Neural cell (in vitro differentiated cells): ENCODE measurements around the gene BCAN. TPM values are rescaled to one million over a fixed set of nuclear protein-coding genes. Genes with fewer than 3 reads are reported as not detected.

ENCODE experiments used
- H2AFZ ChIP-seq: fragments of 200-600, 300-800 bp; sonication (generic), shearing (Covaris generic); 2 replicates; pipeline ENCODE4 v1.6.0; 2014; ENCODE audit warnings: low read depth, mild to moderate bottlenecking, antibody characterized with exemption, low read length, moderate library complexity
- H3F3A ChIP-seq: fragments of 200-600 bp; shearing (Covaris generic); 2 replicates; pipeline ENCODE4 v1.6.1; 2016; ENCODE audit warnings: mild to moderate bottlenecking, moderate library complexity, mixed read lengths, antibody characterized with exemption, low read length; ENCODE audit not compliant: insufficient read depth, poor library complexity, severe bottlenecking
- H3K27ac ChIP-seq: fragments of 200-600, 300-800 bp; sonication (generic), shearing (Covaris generic); 2 replicates; pipeline ENCODE4 v1.5.1; 2014; ENCODE audit warnings: mild to moderate bottlenecking, low read length, moderate library complexity
- H3K27me3 ChIP-seq: fragments of 300-800, 200-600 bp; sonication (generic), shearing (Covaris generic); 2 replicates; pipeline ENCODE4 v1.6.0; 2014; ENCODE audit warnings: mild to moderate bottlenecking, low read depth, low read length, moderate library complexity; ENCODE audit not compliant: insufficient read depth
- H3K36me3 ChIP-seq: fragments of 300-800, 200-600 bp; sonication (generic), shearing (Covaris generic); 2 replicates; pipeline ENCODE4 v1.5.1; 2014; ENCODE audit warnings: mild to moderate bottlenecking, antibody characterized with exemption, low read length, moderate library complexity; ENCODE audit not compliant: insufficient read depth
- H3K4me2 ChIP-seq: fragments of 300-800, 200-600 bp; sonication (generic), shearing (Covaris generic); 2 replicates; pipeline ENCODE4 v1.6.0; 2014; ENCODE audit warnings: mild to moderate bottlenecking, low read length
- H3K4me3 ChIP-seq: fragments of 300-800, 200-600 bp; sonication (generic), shearing (Covaris generic); 2 replicates; pipeline ENCODE4 v1.5.1; 2014; ENCODE audit warnings: mild to moderate bottlenecking, low read length, moderate library complexity
- H3K79me2 ChIP-seq: fragments of 200-600 bp; shearing (Covaris generic); replicated peaks from 2 replicates; pipeline ENCODE4 v1.6.0; 2014; ENCODE audit warnings: mild to moderate bottlenecking, low read length, moderate library complexity; ENCODE audit not compliant: insufficient read depth
- H3K9ac ChIP-seq: fragments of 300-800, 200-600 bp; sonication (generic), shearing (Covaris generic); 2 replicates; pipeline ENCODE4 v1.6.1; 2016; ENCODE audit warnings: mild to moderate bottlenecking, low read length, mixed read lengths
- H3K9me2 ChIP-seq: fragments of 200-600 bp; shearing (Covaris generic); 2 replicates; pipeline ENCODE4 v1.6.1; 2016; ENCODE audit warnings: mild to moderate bottlenecking, low read length, mixed read lengths; ENCODE audit not compliant: insufficient read depth
- H3K9me3 ChIP-seq: fragments of 200-600, 300-800 bp; sonication (generic), shearing (Covaris generic); 2 replicates; pipeline ENCODE4 v1.6.1; 2016; ENCODE audit warnings: mild to moderate bottlenecking, mixed run types, low read length, moderate library complexity, mixed read lengths
- H4K20me1 ChIP-seq: fragments of 200-600 bp; shearing (Covaris generic); 2 replicates; pipeline ENCODE4 v1.6.1; 2016; ENCODE audit warnings: mild to moderate bottlenecking, mixed run types; ENCODE audit not compliant: insufficient read depth
- EP300 ChIP-seq: fragments of 450-650 bp; conservative IDR thresholded peaks from 2 replicates; pipeline ENCODE4 v1.6.1; 2014; ENCODE audit warnings: antibody characterized with exemption, mild to moderate bottlenecking, moderate library complexity; ENCODE audit not compliant: poor library complexity, severe bottlenecking
- EZH2 ChIP-seq: fragments of 200-600, 300-800 bp; shearing (Covaris generic), sonication (generic); IDR thresholded peaks from 2 replicates; pipeline ENCODE4 v1.6.1; 2014; ENCODE audit warnings: antibody characterized with exemption, low read length, borderline replicate concordance, mild to moderate bottlenecking; ENCODE audit not compliant: insufficient read depth, poor library complexity, severe bottlenecking
- MXI1 ChIP-seq: fragments of 450-650 bp; conservative IDR thresholded peaks from 2 replicates; pipeline ENCODE4 v1.6.1; 2014; ENCODE audit warnings: antibody characterized with exemption, mild to moderate bottlenecking; ENCODE audit not compliant: poor library complexity, severe bottlenecking
- POLR2AphosphoS5 ChIP-seq: IDR thresholded peaks from 2 replicates; pipeline ENCODE4 v1.6.1; 2012
- RAD21 ChIP-seq: fragments of 450-650 bp; conservative IDR thresholded peaks from 2 replicates; pipeline ENCODE4 v1.6.1; 2014; ENCODE audit warnings: antibody characterized with exemption, mild to moderate bottlenecking, moderate library complexity
- SMC3 ChIP-seq: fragments of 450-650 bp; conservative IDR thresholded peaks from 2 replicates; pipeline ENCODE4 v1.6.1; 2014; ENCODE audit warnings: antibody characterized with exemption, mild to moderate bottlenecking, moderate library complexity; ENCODE audit not compliant: poor library complexity
- TAF1 ChIP-seq: IDR thresholded peaks from 2 replicates; pipeline ENCODE4 v1.6.1; 2012; ENCODE audit warnings: low read depth
- polyA plus RNA-seq: library from polyadenylated mRNA; depleted of rRNA; stranded (reverse); fragments of >200 nt; gene quantifications from 2 replicates; pipeline ENCODE4 v1.2.3, GENCODE V29; 2014
- TF ChIP-seq, protein P1 (sequence below): fragments of 450-650 bp; IDR thresholded peaks from 2 replicates; pipeline ENCODE4 v1.5.1; 2014; ENCODE audit warnings: antibody characterized with exemption, mild to moderate bottlenecking, moderate library complexity; ENCODE audit not compliant: poor library complexity, severe bottlenecking
- TF ChIP-seq, protein P2 (sequence below): IDR thresholded peaks from 2 replicates; pipeline ENCODE4 v1.6.1; 2012; ENCODE audit warnings: borderline replicate concordance

Gene BCAN
- polyA plus RNA-seq, 1 donor from 2014 or later: not detected

DNA sequence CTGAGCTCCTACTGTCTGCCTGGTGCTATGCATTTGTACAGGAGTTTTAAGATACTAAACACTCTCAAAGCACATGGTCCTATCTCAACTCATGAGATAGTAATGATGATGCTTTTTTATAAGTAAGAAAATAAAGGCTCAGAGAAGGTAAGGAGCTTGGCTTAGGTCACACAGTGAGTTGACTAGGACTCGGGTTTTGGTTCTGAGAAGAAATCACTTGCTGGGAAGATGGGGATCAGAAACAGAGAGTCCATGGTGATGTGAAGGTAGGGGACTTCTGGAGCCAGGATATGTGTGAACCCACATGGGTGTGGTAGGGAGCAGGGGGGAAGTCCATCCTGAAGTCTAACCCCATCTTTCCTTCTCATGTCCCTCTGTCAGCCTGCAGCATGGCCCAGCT, 3.7 kb downstream of the BCAN start:
- Histone ChIP-seq H2AFZ (no peak overlapping the region), H3K79me2 (no peaks in the 10 kb centered on the region), H3K4me3 (no peak overlapping the region), H3F3A (no peaks in the 10 kb centered on the region), H3K36me3 (no peaks in the 10 kb centered on the region), H3K9me3 (no peaks in the 10 kb centered on the region), H4K20me1 (no peaks in the 10 kb centered on the region), H3K4me2 (no peak overlapping the region), H3K9ac (no peak overlapping the region), H3K27ac (no peak overlapping the region), H3K9me2 (no peaks in the 10 kb centered on the region), H3K27me3 (peaks cover 55% of the 10 kb centered on the region)
- TF ChIP-seq POLR2AphosphoS5 (no peak), EZH2 (no peak), SMC3 (no peak)

DNA sequence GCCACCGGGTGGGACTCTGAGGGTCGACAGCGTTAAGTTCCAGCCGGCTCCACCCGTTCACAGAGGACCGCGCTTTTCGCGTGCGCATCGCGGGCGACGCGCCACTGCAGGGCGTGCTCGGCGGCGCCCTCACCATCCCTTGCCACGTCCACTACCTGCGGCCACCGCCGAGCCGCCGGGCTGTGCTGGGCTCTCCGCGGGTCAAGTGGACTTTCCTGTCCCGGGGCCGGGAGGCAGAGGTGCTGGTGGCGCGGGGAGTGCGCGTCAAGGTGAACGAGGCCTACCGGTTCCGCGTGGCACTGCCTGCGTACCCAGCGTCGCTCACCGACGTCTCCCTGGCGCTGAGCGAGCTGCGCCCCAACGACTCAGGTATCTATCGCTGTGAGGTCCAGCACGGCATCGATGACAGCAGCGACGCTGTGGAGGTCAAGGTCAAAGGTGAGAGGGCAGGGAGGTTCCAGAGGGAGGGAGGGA, 4.9 kb downstream of the BCAN start:
- no peaks in the 10 kb centered on the region for H3F3A ChIP-seq
- H3K9me3 ChIP-seq: no peaks in the 10 kb centered on the region
- no peaks in the 10 kb centered on the region for H4K20me1 ChIP-seq
- no peak overlapping the region for H2AFZ ChIP-seq
- no peaks in the 10 kb centered on the region for H3K79me2 ChIP-seq
- TF ChIP-seq TAF1 (no peak), RAD21 (no peak), MXI1 (no peak), POLR2AphosphoS5 (no peak), EP300 (no peak), SMC3 (no peak), EZH2 (no peak)
- TF ChIP-seq, protein P1, sequence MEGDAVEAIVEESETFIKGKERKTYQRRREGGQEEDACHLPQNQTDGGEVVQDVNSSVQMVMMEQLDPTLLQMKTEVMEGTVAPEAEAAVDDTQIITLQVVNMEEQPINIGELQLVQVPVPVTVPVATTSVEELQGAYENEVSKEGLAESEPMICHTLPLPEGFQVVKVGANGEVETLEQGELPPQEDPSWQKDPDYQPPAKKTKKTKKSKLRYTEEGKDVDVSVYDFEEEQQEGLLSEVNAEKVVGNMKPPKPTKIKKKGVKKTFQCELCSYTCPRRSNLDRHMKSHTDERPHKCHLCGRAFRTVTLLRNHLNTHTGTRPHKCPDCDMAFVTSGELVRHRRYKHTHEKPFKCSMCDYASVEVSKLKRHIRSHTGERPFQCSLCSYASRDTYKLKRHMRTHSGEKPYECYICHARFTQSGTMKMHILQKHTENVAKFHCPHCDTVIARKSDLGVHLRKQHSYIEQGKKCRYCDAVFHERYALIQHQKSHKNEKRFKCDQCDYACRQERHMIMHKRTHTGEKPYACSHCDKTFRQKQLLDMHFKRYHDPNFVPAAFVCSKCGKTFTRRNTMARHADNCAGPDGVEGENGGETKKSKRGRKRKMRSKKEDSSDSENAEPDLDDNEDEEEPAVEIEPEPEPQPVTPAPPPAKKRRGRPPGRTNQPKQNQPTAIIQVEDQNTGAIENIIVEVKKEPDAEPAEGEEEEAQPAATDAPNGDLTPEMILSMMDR: no peak
- TF ChIP-seq, protein P2, sequence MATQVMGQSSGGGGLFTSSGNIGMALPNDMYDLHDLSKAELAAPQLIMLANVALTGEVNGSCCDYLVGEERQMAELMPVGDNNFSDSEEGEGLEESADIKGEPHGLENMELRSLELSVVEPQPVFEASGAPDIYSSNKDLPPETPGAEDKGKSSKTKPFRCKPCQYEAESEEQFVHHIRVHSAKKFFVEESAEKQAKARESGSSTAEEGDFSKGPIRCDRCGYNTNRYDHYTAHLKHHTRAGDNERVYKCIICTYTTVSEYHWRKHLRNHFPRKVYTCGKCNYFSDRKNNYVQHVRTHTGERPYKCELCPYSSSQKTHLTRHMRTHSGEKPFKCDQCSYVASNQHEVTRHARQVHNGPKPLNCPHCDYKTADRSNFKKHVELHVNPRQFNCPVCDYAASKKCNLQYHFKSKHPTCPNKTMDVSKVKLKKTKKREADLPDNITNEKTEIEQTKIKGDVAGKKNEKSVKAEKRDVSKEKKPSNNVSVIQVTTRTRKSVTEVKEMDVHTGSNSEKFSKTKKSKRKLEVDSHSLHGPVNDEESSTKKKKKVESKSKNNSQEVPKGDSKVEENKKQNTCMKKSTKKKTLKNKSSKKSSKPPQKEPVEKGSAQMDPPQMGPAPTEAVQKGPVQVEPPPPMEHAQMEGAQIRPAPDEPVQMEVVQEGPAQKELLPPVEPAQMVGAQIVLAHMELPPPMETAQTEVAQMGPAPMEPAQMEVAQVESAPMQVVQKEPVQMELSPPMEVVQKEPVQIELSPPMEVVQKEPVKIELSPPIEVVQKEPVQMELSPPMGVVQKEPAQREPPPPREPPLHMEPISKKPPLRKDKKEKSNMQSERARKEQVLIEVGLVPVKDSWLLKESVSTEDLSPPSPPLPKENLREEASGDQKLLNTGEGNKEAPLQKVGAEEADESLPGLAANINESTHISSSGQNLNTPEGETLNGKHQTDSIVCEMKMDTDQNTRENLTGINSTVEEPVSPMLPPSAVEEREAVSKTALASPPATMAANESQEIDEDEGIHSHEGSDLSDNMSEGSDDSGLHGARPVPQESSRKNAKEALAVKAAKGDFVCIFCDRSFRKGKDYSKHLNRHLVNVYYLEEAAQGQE: no peak
- no peak overlapping the region for H3K4me2 ChIP-seq
- H3K4me3 ChIP-seq: no peak overlapping the region
- H3K9me2 ChIP-seq: no peaks in the 10 kb centered on the region
- no peaks in the 10 kb centered on the region for H3K36me3 ChIP-seq
- H3K27me3 ChIP-seq: peaks cover 51% of the 10 kb centered on the region
- no peak overlapping the region for H3K27ac ChIP-seq
- H3K9ac ChIP-seq: no peak overlapping the region

DNA sequence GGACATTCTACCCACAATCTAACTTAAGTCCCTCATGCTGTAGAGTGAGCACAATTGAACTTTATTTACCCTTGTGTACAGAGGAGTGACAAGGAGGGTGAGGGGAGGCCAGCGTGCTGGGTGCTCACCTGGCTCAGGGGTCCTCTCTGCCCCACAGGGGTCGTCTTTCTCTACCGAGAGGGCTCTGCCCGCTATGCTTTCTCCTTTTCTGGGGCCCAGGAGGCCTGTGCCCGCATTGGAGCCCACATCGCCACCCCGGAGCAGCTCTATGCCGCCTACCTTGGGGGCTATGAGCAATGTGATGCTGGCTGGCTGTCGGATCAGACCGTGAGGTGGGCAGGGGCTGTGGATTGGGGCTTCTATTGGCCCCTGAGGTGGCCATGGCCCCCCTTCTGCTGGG, 5.4 kb downstream of the BCAN start:
- H3K36me3 ChIP-seq: no peaks in the 10 kb centered on the region
- peaks cover 52% of the 10 kb centered on the region for H3K27me3 ChIP-seq
- no peaks in the 10 kb centered on the region for H4K20me1 ChIP-seq
- no peak for TF ChIP-seq EP300
- no peak for TF ChIP-seq TAF1
- no peak overlapping the region for H3K4me2 ChIP-seq
- H2AFZ ChIP-seq: no peak overlapping the region
- no peaks in the 10 kb centered on the region for H3K9me2 ChIP-seq
- no peak overlapping the region for H3K9ac ChIP-seq
- H3F3A ChIP-seq: no peaks in the 10 kb centered on the region
- H3K27ac ChIP-seq: no peak overlapping the region
- no peaks in the 10 kb centered on the region for H3K9me3 ChIP-seq
- no peaks in the 10 kb centered on the region for H3K79me2 ChIP-seq
- no peak overlapping the region for H3K4me3 ChIP-seq
